Stimulated activated CD4-positive, alpha-beta T cell treated with anti-CD3 and anti-CD28 coated beads, Interleukin-12 subunit alpha, Interleukin-12 subunit beta, amount 100 ng/mL, for 24 hours (primary cell): Measurements from ENCODE around the gene LRRC45.

Experiments used
- DNase-seq, 2 experiments: peaks; one replicate each; pipeline ENCODE4 v3.0.0-alpha.2; 2020; ENCODE audit warnings: low read depth in 2 of 2

Gene LRRC45

DNA sequence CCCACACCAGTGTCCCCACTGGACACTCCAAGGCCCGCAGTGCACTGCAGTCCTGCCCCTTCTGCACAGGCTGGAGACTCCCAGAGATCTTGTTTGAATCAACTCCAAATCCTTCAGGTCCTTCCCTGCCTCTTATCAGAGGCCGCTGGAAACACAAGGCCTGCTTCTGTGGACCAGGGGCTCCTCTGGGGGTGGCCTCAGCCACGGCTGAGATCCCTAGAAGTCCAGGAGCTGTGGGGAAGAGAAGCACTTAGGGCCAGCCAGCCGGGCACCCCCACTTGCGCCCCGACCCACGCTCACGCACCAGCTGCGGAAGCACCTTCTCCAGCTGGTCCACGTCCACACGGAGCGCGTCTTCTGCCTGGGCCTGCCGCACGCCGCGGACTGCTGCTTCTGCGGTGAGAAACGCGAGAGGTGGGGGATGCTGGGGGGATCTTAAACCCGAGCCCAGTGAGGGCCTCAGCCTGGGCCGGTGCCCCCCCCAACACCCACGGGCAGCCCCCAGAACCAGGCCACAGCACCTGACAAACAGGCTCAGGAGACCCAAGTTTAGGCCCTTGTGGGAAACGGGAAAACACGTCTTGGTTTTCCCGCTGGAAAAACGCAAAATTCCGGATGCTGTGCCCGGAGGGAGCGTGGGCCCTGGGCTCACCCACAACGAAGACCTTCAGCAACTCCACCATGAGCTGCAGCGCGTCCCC lies 4.0 kb upstream of the LRRC45 start:
- no peak for DNase-seq

DNA sequence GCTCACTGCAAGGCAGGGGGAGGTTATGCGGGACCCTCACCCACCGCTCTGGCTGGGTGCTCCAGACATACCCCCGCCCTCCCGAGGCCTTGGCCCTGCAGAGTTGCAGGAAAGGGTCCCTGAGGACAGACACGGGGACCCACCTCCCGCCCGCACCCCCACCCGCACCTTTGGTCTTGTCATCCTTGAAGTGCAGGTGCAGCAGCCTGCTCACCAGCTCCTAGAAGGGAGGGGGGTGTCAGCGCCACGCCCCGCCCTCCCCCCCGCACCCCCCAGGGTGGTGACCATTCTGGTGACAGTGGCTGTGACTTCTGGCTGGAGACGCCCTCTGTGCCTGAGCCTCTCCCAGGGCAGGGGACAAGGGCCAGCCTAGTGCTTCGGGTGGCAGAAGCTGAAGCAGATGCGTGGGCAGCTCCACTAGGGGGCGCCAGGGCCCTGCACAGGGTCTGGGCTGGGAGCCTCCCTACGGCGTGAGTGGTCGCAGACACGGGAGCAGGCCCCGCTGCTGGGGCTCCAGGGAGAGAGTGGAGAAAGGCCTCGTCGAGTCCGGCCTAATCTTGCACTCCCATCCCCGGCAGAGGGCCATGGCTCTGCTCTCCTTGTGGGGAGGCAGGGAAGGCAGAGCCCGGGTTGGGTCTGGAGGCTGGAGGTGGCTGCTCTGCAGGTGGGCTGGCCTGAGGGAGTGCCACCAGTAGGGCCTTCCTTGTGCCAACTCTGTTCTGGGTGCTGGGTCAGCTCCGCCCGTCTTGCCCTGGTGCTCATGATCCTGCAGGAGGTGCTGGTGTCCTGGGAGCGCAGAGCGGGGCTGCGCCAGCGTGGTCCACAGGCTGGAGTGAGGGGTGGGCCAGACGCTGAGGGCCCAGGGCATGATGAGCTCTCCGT lies 3.2 kb upstream of the LRRC45 start:
- DNase-seq: peak; percentile 31 to 69

DNA sequence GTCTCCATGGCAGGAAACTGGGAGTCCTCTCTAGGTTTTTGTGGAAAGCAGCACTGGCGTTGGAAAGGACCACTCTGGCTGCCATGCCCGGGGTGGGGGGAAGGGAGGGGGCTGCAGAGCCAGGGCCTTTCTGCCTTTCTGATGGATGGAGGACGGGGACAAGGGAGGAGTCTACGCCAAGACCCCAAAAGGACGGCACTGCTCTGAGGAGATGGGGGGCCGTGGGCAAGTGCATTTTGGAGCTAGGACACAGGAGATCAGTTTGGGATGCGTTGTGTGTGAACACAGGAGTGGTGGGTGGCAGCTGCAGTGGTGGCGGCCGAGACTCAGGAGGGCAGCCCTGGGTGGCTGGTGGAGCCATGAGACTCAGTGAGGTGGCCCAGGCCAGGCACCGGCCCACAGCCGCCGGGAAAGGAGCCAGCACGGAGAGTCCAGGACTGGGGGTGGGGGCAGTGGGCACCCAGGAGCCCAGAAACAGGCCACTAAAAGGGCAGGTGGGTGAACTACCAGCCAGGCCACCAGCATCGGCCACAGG lies 2.5 kb upstream of the LRRC45 start:
- DNase-seq: no peak

DNA sequence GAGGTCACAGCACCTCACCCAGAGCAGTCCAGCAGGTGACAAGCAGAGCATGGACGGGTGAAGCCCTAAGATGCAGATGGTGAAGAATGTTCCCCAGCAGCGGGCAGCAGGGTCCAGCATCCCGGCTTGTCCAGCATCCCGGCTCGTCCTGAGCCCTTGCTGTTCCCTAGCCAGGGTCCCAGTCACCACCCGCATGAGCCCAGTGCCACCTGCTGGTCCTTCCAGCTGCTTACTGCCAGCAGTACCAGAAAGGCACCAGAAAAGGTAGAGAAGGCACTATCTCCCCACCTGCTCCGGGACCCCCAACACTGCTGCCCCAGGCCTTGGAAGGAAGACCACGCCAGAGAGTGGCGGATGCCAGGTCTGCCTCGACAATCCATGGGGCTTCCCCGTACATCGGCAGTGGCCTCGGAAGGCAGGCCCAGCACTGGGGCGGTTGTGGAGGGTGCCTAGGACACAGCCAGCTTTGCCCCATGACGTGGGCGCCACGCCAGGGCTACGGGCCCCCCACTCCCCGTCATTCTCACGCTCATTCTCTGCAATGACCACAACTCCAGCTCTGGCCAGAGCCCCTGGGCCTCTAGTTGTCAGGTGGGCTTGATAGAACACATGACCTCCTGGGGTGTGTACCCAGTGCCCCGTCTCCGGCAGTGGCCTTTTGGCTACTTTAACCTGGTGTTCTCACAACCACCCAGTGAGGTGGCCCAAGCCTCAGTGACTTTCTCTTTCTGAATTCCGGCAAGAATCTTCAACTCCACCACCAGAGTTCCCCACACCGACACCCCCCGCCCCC lies 1.8 kb upstream of the LRRC45 start:
- peak in 1 of 2 experiments; percentile 48 for DNase-seq

GRCh38 chr17:82021900-82022309 lies 1.2 kb upstream of the LRRC45 start:
- no peak for DNase-seq

DNA sequence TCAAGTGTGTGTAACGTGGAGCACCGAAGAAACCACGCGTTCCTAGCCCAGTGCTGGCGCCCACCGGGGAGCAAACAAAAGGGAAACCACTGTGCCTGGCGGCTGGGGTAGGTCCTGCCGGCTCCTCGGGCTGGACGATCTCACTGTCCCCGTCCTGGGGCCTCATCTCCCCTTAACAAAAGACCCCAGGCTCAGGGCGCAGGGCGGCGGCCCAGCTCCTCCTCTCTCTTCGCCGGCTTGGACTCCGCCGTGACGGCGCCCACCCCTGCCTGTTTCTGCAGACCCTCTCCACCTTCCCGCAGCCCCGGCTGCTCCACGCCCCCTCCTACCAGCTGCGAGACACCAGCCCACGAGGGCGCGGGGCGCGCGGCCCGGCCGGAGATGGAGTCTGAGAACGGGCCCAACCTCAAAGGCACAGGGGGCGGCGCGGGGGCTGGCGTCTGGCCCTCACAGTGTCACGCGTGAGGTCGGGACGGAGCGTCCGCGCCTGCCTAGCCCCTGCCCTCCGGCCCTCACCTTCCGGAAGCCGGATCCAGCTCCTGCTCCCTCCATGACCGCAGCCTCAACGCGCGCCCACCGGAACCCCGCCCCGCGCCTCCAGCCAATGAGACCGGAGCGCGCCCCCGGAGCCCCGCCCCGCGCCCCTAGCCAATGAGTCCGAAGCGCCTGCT lies 660 bp upstream of the LRRC45 start, which contains the start of gene CENPX:
Gene CENPX, minus strand, starts transcription at position 569 of the 671 bp plus-strand sequence. Its CDS starts 17 bp downstream, at position 552.
- DNase-seq: no peak

DNA sequence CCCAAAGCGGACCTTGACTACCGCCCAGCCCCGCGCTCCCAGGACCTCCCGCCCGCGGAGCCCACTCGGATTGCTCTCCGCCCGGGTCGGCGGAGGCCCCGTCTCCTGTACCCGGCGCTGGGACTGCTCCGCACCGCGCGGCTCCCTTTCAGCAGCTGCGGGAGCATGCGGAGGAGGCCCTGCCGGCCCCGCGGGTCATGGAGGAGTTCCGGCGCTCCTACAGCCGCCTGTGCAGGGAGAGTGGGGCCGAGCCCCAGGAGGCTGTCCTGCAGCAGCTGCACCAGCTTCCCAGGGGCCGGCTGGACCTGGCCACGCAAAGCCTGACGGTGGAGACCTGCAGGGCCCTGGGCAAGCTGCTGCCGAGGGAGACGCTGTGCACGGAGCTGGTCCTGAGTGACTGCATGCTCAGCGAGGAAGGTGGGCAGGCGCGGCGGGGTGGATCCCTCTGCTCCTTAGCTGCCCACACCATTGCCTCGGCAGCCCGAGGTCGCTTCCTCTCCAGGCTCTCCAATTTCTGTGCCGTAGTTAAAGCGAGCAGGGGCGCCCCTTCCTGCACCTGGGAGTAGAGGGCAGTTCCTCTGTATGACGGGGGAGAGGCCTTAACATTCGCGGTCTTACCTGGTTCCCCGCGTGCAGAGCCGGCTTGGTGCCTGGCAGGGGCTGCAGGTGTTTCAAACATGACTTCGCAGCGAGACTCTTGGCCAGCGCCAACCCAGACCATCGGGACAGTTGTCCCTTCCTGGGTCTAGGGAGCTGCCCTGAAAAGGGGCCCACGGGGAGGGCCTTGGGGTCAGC lies 539 bp downstream of the LRRC45 start:
- no peak for DNase-seq

DNA sequence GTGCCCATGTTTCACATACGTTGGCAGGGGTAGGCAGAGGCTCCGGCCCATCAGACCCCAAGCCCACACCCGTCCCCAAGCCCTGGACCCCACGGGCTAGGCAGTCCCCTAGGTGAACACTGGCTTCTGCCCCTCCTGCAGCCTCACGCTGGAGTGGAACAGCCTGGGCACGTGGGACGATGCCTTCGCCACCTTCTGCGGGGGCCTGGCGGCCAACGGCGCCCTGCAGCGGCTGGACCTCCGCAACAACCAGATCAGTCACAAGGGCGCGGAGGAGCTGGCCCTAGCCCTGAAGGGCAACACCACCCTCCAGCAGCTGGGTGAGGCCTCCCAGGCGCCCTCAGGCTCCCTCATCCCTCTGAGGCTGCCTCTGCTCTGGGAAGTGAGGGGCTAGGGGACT lies 1.8 kb downstream of the LRRC45 start:
- DNase-seq: no peak

GRCh38 chr17:82025401-82026107 lies 2.4 kb downstream of the LRRC45 start:
- DNase-seq: no peak

DNA sequence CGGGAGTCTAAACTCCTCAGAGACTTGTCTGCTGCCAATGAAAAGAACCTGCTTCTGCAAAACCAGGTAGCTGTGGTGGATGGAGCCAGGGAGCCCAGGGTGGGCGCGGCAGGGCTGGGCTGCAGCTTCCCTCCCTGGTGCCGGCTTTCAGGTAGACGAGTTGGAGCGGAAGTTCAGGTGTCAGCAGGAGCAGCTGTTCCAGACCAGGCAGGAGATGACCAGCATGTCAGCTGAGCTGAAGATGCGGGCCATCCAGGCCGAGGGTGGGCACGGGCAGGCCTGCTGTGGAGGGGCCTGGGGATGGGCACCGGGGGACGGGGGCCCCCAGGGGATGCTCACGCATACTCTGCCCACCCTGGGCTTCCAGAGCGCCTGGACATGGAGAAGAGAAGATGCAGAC lies 5.1 kb downstream of the LRRC45 start:
- DNase-seq: no peak

DNA sequence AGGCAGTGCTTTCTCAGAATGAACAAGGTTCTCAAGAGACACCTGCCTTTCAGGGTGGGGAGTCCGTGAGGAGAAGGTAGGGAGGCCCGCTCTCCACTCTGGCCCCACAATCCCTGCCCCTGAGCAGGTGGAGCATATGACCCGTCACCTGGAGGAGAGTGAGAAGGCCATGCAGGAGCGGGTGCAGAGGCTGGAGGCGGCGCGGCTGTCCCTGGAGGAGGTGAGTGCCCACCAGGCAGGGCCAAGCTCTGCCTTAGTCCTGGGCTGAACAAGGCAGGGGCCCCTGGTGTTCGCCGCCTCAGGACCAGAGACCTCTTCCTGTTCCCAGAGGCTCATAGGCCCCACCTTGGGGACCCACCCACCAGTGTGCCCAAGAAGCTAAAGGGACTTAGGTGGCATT lies 5.9 kb downstream of the LRRC45 start:
- DNase-seq: no peak

DNA sequence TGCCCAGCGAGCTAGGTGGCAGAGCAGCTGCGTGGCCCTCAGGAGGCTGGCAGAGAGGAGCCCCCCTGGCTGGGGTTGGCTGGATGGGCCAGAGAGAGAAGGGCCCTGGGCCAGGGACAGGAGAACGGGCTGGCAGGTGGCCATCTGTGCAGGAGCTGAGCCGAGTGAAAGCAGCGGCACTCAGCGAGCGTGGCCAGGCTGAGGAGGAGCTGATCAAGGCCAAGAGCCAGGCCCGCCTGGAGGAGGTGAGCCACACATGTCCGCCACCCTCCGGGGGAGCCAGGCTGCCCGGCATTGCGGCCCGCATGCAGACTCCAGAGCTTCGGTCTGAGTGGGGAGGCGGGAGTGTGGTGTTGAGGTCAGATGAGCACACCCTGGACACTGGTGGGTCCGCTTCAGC lies 6.3 kb downstream of the LRRC45 start:
- DNase-seq: no peak

GRCh38 chr17:82029990-82030469 lies 6.9 kb downstream of the LRRC45 start:
- DNase-seq: no peak

- peak; percentile 61 to 80 for DNase-seq
These were observed 7.6 kb downstream of the LRRC45 start for GRCh38 chr17:82030470-82031302.

GRCh38 chr17:82031303-82031884 lies 8.3 kb downstream of the LRRC45 start, which contains the start of gene RAC3:
Gene RAC3 (plus strand): TSS chr17:82031678. CDS start chr17:82031762, 84 bp downstream.
- DNase-seq: no peak

GRCh38 chr17:82031885-82032627 lies 9.0 kb downstream of the LRRC45 start:
- peak in 1 of 2 experiments; percentile 40 for DNase-seq

DNA sequence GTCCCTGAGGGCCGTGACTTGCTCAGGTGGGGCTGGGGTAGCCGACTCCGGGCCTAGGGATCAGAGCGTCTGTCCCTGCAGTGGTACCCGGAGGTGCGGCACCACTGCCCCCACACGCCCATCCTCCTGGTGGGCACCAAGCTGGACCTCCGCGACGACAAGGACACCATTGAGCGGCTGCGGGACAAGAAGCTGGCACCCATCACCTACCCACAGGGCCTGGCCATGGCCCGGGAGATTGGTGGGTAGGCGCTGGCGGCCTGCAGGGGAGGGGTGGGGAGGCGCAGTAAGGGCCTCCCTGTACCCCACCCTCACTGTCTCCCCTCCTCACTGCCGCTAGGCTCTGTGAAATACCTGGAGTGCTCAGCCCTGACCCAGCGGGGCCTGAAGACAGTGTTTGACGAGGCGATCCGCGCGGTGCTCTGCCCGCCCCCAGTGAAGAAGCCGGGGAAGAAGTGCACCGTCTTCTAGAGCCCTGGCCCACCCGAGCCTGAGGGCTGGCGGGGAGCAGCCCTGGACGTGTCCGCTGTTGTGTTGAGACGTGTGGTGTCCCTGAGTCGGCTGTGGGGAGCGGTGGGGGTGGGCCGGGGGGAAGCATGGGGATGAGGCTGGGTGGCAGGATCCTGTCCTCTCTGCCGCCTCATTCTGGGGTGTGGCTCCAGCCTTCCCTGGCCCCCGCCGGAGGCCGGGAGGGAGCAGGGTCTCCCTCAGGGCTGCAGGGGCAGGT lies 10.4 kb downstream of the LRRC45 start:
- no peak for DNase-seq
